ENCODE results near the gene MAPK8. TPM values are rescaled to one million over a fixed set of nuclear protein-coding genes. Genes with fewer than 3 reads are reported as not detected.
A peak's percentile ranks its signal among the peaks of the same experiment; 100 is the strongest.

The MAPK8 gene
- total RNA-seq, 1 experiment from 2014 or later, result 52.9 TPM

- CTCF ChIA-PET, result interaction anchor here (1.9 to 3.6 kb wide), 3 partner anchors 23 to 190 kb away, joined by 5 to 21 read pairs (median 11); no protein-coding TSS in a partner anchor
- peaks cover 15% of the 10 kb centered on the region for H3K27me3 Mint-ChIP-seq (ENCODE audit: low read depth)
- 0 out of 2 replicates have a peak overlapping the region, but pooled peaks have one; percentile 54 for H3K27ac Mint-ChIP-seq
- DNase-seq (ENCODE audit: low spot score) (no peak), ATAC-seq (no peak)
- peaks cover 10% of the 10 kb centered on the region for H3K36me3 Mint-ChIP-seq
- no peak overlapping the region for H3K4me3 Mint-ChIP-seq
- H3K9me3 Mint-ChIP-seq, result peaks cover 8% of the 10 kb centered on the region
- peaks cover 41% of the 10 kb centered on the region for H3K4me1 Mint-ChIP-seq
- TF ChIP-seq TEAD4 (CRISPR knock-in tag; IDR thresholded peaks at IDR 0.05) (no peak), NFYB (CRISPR knock-in tag; conservative IDR thresholded peaks at IDR 0.05; ENCODE audit: low read depth) (no peak), ZNF138 (CRISPR knock-in tag; conservative IDR thresholded peaks at IDR 0.05) (no peak), TP53 (CRISPR knock-in tag; IDR thresholded peaks at IDR 0.05) (no peak), ELF4 (CRISPR knock-in tag; IDR thresholded peaks at IDR 0.05; ENCODE audit: low read depth) (no peak), SOX15 (CRISPR knock-in tag; IDR thresholded peaks at IDR 0.05) (no peak), FOXJ3 (CRISPR knock-in tag; IDR thresholded peaks at IDR 0.05; ENCODE audit: borderline replicate concordance) (no peak), FOXK1 (CRISPR knock-in tag; IDR thresholded peaks at IDR 0.05) (no peak), MAX (CRISPR knock-in tag; IDR thresholded peaks at IDR 0.05) (no peak), ZNF232 (CRISPR knock-in tag; IDR thresholded peaks at IDR 0.05) (no peak), TEAD1 (CRISPR knock-in tag; IDR thresholded peaks at IDR 0.05) (no peak), NR3C1 (CRISPR knock-in tag; conservative IDR thresholded peaks at IDR 0.05; ENCODE audit: low read depth) (no peak), NR1H2 (CRISPR knock-in tag; IDR thresholded peaks at IDR 0.05) (no peak), EMX1 (CRISPR knock-in tag; IDR thresholded peaks at IDR 0.05) (no peak)
- TF ChIP-seq, protein P1, sequence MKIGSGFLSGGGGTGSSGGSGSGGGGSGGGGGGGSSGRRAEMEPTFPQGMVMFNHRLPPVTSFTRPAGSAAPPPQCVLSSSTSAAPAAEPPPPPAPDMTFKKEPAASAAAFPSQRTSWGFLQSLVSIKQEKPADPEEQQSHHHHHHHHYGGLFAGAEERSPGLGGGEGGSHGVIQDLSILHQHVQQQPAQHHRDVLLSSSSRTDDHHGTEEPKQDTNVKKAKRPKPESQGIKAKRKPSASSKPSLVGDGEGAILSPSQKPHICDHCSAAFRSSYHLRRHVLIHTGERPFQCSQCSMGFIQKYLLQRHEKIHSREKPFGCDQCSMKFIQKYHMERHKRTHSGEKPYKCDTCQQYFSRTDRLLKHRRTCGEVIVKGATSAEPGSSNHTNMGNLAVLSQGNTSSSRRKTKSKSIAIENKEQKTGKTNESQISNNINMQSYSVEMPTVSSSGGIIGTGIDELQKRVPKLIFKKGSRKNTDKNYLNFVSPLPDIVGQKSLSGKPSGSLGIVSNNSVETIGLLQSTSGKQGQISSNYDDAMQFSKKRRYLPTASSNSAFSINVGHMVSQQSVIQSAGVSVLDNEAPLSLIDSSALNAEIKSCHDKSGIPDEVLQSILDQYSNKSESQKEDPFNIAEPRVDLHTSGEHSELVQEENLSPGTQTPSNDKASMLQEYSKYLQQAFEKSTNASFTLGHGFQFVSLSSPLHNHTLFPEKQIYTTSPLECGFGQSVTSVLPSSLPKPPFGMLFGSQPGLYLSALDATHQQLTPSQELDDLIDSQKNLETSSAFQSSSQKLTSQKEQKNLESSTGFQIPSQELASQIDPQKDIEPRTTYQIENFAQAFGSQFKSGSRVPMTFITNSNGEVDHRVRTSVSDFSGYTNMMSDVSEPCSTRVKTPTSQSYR (CRISPR knock-in tag; IDR thresholded peaks at IDR 0.05), result no peak
- TF ChIP-seq, protein P2, sequence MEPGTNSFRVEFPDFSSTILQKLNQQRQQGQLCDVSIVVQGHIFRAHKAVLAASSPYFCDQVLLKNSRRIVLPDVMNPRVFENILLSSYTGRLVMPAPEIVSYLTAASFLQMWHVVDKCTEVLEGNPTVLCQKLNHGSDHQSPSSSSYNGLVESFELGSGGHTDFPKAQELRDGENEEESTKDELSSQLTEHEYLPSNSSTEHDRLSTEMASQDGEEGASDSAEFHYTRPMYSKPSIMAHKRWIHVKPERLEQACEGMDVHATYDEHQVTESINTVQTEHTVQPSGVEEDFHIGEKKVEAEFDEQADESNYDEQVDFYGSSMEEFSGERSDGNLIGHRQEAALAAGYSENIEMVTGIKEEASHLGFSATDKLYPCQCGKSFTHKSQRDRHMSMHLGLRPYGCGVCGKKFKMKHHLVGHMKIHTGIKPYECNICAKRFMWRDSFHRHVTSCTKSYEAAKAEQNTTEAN (CRISPR knock-in tag; IDR thresholded peaks at IDR 0.05), result no peak
- POLR2A ChIA-PET, result no interaction called here
These were observed 161.8 kb downstream of the MAPK8 start for GRCh38 chr10:48468130-48468790.

DNA sequence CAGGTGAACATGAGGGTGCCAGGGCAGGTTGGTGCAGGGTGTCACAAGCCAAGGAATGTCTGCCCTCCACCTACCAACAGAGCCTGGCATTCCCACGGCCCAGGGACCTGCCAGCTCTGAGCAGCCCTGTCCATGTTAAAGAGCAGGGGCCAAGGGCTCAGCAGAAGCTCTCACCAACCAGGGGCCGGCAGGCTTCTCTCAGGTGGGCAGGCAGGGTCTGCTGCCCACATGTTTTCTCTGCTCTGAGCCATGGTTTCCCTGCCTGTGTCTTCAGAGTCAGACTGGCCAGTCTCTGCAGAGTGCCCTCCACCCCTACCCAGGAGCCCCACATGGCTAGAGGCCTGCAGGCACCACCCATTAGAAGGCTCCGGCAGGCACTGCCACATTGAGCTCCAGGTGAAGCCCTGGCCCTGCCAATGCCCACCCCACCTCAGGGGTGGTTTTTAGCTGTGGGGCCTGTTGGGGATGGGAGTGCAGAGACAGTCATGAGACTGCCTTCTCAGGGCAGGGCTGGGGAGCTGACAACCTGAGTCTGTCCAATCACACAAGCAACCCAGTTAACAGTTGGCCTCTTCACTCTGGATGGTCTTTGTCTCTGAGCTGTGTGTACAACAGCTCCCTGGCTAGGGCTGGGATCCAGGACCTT lies 162.5 kb downstream of the MAPK8 start:
- ATAC-seq (no peak), DNase-seq (ENCODE audit: low spot score) (no peak)
- Mint-ChIP-seq H3K27ac (no peak overlapping the region), H3K36me3 (peaks cover 15% of the 10 kb centered on the region), H3K4me3 (no peak overlapping the region), H3K27me3 (ENCODE audit: low read depth) (peaks cover 15% of the 10 kb centered on the region), H3K4me1 (peaks cover 37% of the 10 kb centered on the region), H3K9me3 (peaks cover 10% of the 10 kb centered on the region)
- CTCF ChIA-PET, result interaction anchor here (0.6 to 3.6 kb wide), 7 partner anchors 9 to 189 kb away, joined by 3 to 24 read pairs (median 7); no protein-coding TSS in a partner anchor
- POLR2A ChIA-PET, result no interaction called here
- TF ChIP-seq, protein P3, sequence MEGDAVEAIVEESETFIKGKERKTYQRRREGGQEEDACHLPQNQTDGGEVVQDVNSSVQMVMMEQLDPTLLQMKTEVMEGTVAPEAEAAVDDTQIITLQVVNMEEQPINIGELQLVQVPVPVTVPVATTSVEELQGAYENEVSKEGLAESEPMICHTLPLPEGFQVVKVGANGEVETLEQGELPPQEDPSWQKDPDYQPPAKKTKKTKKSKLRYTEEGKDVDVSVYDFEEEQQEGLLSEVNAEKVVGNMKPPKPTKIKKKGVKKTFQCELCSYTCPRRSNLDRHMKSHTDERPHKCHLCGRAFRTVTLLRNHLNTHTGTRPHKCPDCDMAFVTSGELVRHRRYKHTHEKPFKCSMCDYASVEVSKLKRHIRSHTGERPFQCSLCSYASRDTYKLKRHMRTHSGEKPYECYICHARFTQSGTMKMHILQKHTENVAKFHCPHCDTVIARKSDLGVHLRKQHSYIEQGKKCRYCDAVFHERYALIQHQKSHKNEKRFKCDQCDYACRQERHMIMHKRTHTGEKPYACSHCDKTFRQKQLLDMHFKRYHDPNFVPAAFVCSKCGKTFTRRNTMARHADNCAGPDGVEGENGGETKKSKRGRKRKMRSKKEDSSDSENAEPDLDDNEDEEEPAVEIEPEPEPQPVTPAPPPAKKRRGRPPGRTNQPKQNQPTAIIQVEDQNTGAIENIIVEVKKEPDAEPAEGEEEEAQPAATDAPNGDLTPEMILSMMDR (IDR thresholded peaks at IDR 0.05), result no peak
- TF ChIP-seq MXD4 (CRISPR knock-in tag; IDR thresholded peaks at IDR 0.05; ENCODE audit: borderline replicate concordance) (no peak), OVOL2 (CRISPR knock-in tag; IDR thresholded peaks at IDR 0.05; ENCODE audit: borderline replicate concordance) (no peak), ZNF232 (CRISPR knock-in tag; IDR thresholded peaks at IDR 0.05) (no peak), SOX15 (CRISPR knock-in tag; IDR thresholded peaks at IDR 0.05) (no peak)
- TF ChIP-seq, protein P4, sequence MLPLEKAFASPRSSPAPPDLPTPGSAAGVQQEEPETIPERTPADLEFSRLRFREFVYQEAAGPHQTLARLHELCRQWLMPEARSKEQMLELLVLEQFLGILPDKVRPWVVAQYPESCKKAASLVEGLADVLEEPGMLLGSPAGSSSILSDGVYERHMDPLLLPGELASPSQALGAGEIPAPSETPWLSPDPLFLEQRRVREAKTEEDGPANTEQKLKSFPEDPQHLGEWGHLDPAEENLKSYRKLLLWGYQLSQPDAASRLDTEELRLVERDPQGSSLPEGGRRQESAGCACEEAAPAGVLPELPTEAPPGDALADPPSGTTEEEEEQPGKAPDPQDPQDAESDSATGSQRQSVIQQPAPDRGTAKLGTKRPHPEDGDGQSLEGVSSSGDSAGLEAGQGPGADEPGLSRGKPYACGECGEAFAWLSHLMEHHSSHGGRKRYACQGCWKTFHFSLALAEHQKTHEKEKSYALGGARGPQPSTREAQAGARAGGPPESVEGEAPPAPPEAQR (CRISPR knock-in tag; IDR thresholded peaks at IDR 0.05), result no peak
- TF ChIP-seq, protein P5, sequence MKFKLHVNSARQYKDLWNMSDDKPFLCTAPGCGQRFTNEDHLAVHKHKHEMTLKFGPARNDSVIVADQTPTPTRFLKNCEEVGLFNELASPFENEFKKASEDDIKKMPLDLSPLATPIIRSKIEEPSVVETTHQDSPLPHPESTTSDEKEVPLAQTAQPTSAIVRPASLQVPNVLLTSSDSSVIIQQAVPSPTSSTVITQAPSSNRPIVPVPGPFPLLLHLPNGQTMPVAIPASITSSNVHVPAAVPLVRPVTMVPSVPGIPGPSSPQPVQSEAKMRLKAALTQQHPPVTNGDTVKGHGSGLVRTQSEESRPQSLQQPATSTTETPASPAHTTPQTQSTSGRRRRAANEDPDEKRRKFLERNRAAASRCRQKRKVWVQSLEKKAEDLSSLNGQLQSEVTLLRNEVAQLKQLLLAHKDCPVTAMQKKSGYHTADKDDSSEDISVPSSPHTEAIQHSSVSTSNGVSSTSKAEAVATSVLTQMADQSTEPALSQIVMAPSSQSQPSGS (CRISPR knock-in tag; IDR thresholded peaks at IDR 0.05; ENCODE audit: borderline replicate concordance, low read depth), result no peak
- TF ChIP-seq, protein P2 (CRISPR knock-in tag; IDR thresholded peaks at IDR 0.05), result no peak
